GM12878 (cell line): ENCODE measurements around the gene SEC23A. TPM values are rescaled to one million over a fixed set of nuclear protein-coding genes. Genes with fewer than 3 reads are reported as not detected.

Source experiments
- ATAC-seq: fragments of 200-7000 bp; cut with Tn5 transposase; 3 replicates; pipeline ENCODE4 v1.9.1; 2020; ENCODE audit warnings: mild to moderate bottlenecking, moderate library complexity
- BruUV-seq: library from RNA; stranded (reverse); fragments of 400-500 nt; replicated peaks from 2 replicates; lab custom pipeline; 2021; lab: Mats Ljungman, UMichigan
- CTCF ChIA-PET: fragments of 300-600 bp; sonication (Branson Sonifier 250); formaldehyde crosslinking; extraction: SDS; loops from one replicate; lab custom pipeline; 2021; ENCODE audit warnings: inconsistent platforms; lab: Yijun Ruan, JAX
- POLR2A ChIA-PET: fragments of 350-600 bp; formaldehyde crosslinking; extraction: SDS; loops from one replicate; lab custom pipeline; 2021; ENCODE audit warnings: inconsistent platforms; lab: Charles Lee
- RAD21 ChIA-PET: fragments of 300-600 bp; sonication (Branson Sonifier 250); formaldehyde crosslinking; loops from one replicate; lab custom pipeline; 2023; ENCODE audit warnings: antibody characterized with exemption; ENCODE audit not compliant: unreplicated experiment; lab: Charles Lee
- SMC1A ChIA-PET: fragments of 300-600 bp; sonication (Branson Sonifier 250); formaldehyde crosslinking; loops from one replicate; lab custom pipeline; 2023; ENCODE audit not compliant: unreplicated experiment, uncharacterized antibody; lab: Charles Lee
- DNase-seq: peaks from one replicate; pipeline ENCODE4 v3.0.0-alpha.2; 2011; ENCODE audit warnings: low read depth, low spot score
- FAIRE-seq: peaks from 3 replicates; lab custom pipeline; 2011; peaks lifted over from hg19 to GRCh38; lab: Jason Lieb, UNC
- H2AFZ ChIP-seq: 2 replicates; pipeline ENCODE4 v1.6.0; 2011; ENCODE audit warnings: low read depth, low read length, control low read depth; ENCODE audit not compliant: control insufficient read depth
- H3K27ac ChIP-seq: 2 replicates; pipeline ENCODE4 v1.5.1; 2011; ENCODE audit warnings: control low read depth; ENCODE audit not compliant: control insufficient read depth, insufficient read depth
- H3K27me3 ChIP-seq, 2 experiments: replicated peaks in 1 of 2; 2 replicates each; pipeline versions ENCODE4 v1.6.0 to v1.6.1; 2011; ENCODE audit warnings: low read length in 1 of 2; ENCODE audit not compliant: control insufficient read depth in 2 of 2, insufficient read depth in 2 of 2
- H3K36me3 ChIP-seq, 2 experiments: 2 replicates each; pipeline ENCODE4 v1.5.1; 2011; ENCODE audit warnings: low read length in 1 of 2; ENCODE audit not compliant: control insufficient read depth in 2 of 2, insufficient read depth in 2 of 2
- H3K4me1 ChIP-seq: 2 replicates; pipeline ENCODE4 v1.6.1; 2011; ENCODE audit warnings: mild to moderate bottlenecking, low read length, moderate library complexity, mixed read lengths; ENCODE audit not compliant: control insufficient read depth, insufficient read depth
- H3K4me2 ChIP-seq: 2 replicates; pipeline ENCODE4 v1.6.0; 2011; ENCODE audit warnings: control low read depth; ENCODE audit not compliant: control insufficient read depth, insufficient read depth
- H3K4me3 ChIP-seq: fragments of 200-600 bp; sonication (generic); 2 replicates; pipeline ENCODE4 v1.5.1; 2016
- H3K79me2 ChIP-seq: 2 replicates; pipeline ENCODE4 v1.6.0; 2011; ENCODE audit warnings: low read length; ENCODE audit not compliant: control insufficient read depth, insufficient read depth
- H3K9ac ChIP-seq: 2 replicates; pipeline ENCODE4 v1.8.0; 2011; ENCODE audit warnings: low read length, control low read depth, mixed read lengths; ENCODE audit not compliant: control insufficient read depth, insufficient read depth
- H3K9me3 ChIP-seq: replicated peaks from 3 replicates; pipeline ENCODE4 v1.5.1; 2011; ENCODE audit warnings: mild to moderate bottlenecking, low read length; ENCODE audit not compliant: control insufficient read depth, insufficient read depth
- H4K20me1 ChIP-seq: 2 replicates; pipeline ENCODE4 v1.6.0; 2011; ENCODE audit not compliant: control insufficient read depth, insufficient read depth
- ESRRA ChIP-seq: IDR thresholded peaks from 2 replicates; pipeline ENCODE4 v1.6.1; 2012; ENCODE audit warnings: mild to moderate bottlenecking, low read length, improper control_type of control experiment
- GATAD2B ChIP-seq: fragments of 450-650 bp; conservative IDR thresholded peaks from 2 replicates; pipeline ENCODE4 v1.6.1; 2017; ENCODE audit warnings: low read depth, mild to moderate bottlenecking, moderate library complexity
- NFXL1 ChIP-seq: fragments of 450-650 bp; IDR thresholded peaks from 2 replicates; pipeline ENCODE4 v1.6.1; 2017; ENCODE audit warnings: antibody characterized with exemption, mild to moderate bottlenecking, borderline replicate concordance
- TCF7 ChIP-seq: IDR thresholded peaks from 2 replicates; pipeline ENCODE4 v1.6.1; 2014; ENCODE audit warnings: antibody characterized with exemption, borderline replicate concordance
- WGBS: methylation state at CpG from one replicate; pipeline ENCODE4 v1.1.6; 2016; ENCODE audit warnings: low lambda C conversion rate; ENCODE audit not compliant: insufficient replicate concordance, insufficient coverage; ENCODE audit errors: missing lambda C conversion rate; 5-methylcytosine and 5-hydroxymethylcytosine counted together
- in situ Hi-C: fragments of 300-500 bp; cut with MboI; formaldehyde crosslinking; loops from 9 replicates; pipeline ENCODE4 v1.14.3; 2018; ENCODE audit warnings: mixed read lengths
- intact Hi-C: fragments of 100-400 bp; cut with micrococcal nuclease; formaldehyde crosslinking; loops from one replicate; pipeline ENCODE4 v1.14.2; 2022; ENCODE audit not compliant: unreplicated experiment
- polyA plus RNA-seq, 11 experiments: library from polyadenylated mRNA; depleted of rRNA in 4 of 11; unstranded in 6 of 11; stranded (reverse) in 5 of 11; fragments of >200 nt; fragmentation: Nextera tagmentation in 4 of 11; fragmentation: Illumina TruSeq in 1 of 11; extraction: Ambion mirVana in 4 of 11; extraction: Trizol in 1 of 11; gene quantifications; 1 replicate in 1 of 11; 2 replicates in 10 of 11; pipeline versions ENCODE4 v1.2.1 to v1.2.3, GENCODE V29; 2011 to 2016; ENCODE audit warnings: inconsistent platforms in 2 of 11, missing spikeins in 2 of 11, low read depth in 1 of 11
- total RNA-seq, 4 experiments: library from RNA; depleted of rRNA in 3 of 4; stranded (reverse); fragments of >200 nt in 3 of 4; fragmentation: Illumina TruSeq in 1 of 4; extraction: Trizol in 1 of 4; gene quantifications; 2 replicates each; pipeline versions ENCODE4 v1.2.1 to v1.2.3, GENCODE V29; 2013 to 2021
- TF ChIP-seq, protein P1 (sequence below): IDR thresholded peaks from 2 replicates; pipeline ENCODE4 v1.6.1; 2012; ENCODE audit warnings: low read length, inconsistent platforms
- TF ChIP-seq, protein P2 (sequence below): fragments of 450-650 bp; IDR thresholded peaks from 2 replicates; pipeline ENCODE4 v1.6.1; 2016; ENCODE audit warnings: mild to moderate bottlenecking

SEC23A gene
- total and polyA plus RNA-seq, 10 of the 15 experiments (the other 5 are each of a cell fraction or from before 2014, with no cell fraction given), result 13.6 to 63.8 (median 37.3) TPM

DNA sequence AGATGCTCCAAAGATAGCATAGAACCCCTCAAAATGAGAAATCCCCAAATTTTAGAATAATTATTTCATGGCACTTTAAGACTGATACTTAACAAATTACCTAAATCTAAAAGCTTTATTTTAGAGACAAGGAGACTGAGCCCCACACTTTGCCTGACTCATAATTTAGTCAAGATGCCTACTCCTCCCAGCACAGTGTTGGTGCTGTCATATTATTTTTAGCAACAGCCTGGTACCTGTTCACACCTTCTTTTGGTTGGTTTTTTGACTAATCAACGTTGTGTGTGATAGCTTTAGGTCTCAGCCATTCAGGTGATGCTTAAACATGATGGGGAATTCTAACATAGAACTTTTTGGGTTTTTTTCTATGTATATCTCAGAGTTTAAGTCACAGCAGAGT is 120.2 kb downstream of the SEC23A start:
- no peak for ATAC-seq
- SMC1A ChIA-PET, result interaction anchor here (0.6 kb wide), 1 partner anchor 271 kb away, joined by 3 read pairs; no protein-coding TSS in a partner anchor
- H3K27ac ChIP-seq, result no peak overlapping the region
- no peak for FAIRE-seq
- no peaks in the 10 kb centered on the region for H3K4me1 ChIP-seq
- H3K9me3 ChIP-seq, result no peaks in the 10 kb centered on the region
- POLR2A ChIA-PET, result no interaction called here
- H4K20me1 ChIP-seq, result no peaks in the 10 kb centered on the region
- H3K36me3 ChIP-seq, result no peaks in the 10 kb centered on the region
- intact Hi-C loops, result no loop called here
- no TSS peak for BruUV-seq
- no peak overlapping the region for H3K4me3 ChIP-seq
- no peaks in the 10 kb centered on the region for H3K27me3 ChIP-seq
- no peak overlapping the region for H3K4me2 ChIP-seq
- H3K9ac ChIP-seq, result no peak overlapping the region
- RAD21 ChIA-PET, result no interaction called here
- DNase-seq, result no peak
- WGBS, result 5% methylated on average over 1 of the region's 1 CpG
- no peak overlapping the region for H2AFZ ChIP-seq
- no peak for TF ChIP-seq NFXL1
- TF ChIP-seq, protein P1, sequence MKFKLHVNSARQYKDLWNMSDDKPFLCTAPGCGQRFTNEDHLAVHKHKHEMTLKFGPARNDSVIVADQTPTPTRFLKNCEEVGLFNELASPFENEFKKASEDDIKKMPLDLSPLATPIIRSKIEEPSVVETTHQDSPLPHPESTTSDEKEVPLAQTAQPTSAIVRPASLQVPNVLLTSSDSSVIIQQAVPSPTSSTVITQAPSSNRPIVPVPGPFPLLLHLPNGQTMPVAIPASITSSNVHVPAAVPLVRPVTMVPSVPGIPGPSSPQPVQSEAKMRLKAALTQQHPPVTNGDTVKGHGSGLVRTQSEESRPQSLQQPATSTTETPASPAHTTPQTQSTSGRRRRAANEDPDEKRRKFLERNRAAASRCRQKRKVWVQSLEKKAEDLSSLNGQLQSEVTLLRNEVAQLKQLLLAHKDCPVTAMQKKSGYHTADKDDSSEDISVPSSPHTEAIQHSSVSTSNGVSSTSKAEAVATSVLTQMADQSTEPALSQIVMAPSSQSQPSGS, result no peak
- no peak for TF ChIP-seq GATAD2B
- no peak for TF ChIP-seq TCF7
- TF ChIP-seq, protein P2, sequence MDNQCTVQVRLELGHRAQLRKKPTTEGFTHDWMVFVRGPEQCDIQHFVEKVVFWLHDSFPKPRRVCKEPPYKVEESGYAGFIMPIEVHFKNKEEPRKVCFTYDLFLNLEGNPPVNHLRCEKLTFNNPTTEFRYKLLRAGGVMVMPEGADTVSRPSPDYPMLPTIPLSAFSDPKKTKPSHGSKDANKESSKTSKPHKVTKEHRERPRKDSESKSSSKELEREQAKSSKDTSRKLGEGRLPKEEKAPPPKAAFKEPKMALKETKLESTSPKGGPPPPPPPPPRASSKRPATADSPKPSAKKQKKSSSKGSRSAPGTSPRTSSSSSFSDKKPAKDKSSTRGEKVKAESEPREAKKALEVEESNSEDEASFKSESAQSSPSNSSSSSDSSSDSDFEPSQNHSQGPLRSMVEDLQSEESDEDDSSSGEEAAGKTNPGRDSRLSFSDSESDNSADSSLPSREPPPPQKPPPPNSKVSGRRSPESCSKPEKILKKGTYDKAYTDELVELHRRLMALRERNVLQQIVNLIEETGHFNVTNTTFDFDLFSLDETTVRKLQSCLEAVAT, result no peak
- no peak for TF ChIP-seq ESRRA
- TF ChIP-seq, all 136 proteins: peak for 0
- CTCF ChIA-PET, result interaction anchor here (0.8 kb wide), 1 partner anchor 17 kb away, joined by 4 read pairs; no protein-coding TSS in a partner anchor
- in situ Hi-C loops, result no loop called here
- H3K79me2 ChIP-seq, result no peaks in the 10 kb centered on the region
